SW480 (cell line): ENCODE measurements around the gene FBLL1.
"Not testable (repeated sequence)": the region's sequence is repeated elsewhere in the genome, so short reads cannot be mapped to it uniquely, and the experiment has no call there.

Experiments
- DNase-seq: peaks from one replicate; pipeline ENCODE4 v3.0.0-alpha.2; 2016; ENCODE audit warnings: low spot score

FBLL1 gene

GRCh38 chr5:168552146-168552545 lies 23.0 kb downstream of the FBLL1 start:
- no peak for DNase-seq

DNA sequence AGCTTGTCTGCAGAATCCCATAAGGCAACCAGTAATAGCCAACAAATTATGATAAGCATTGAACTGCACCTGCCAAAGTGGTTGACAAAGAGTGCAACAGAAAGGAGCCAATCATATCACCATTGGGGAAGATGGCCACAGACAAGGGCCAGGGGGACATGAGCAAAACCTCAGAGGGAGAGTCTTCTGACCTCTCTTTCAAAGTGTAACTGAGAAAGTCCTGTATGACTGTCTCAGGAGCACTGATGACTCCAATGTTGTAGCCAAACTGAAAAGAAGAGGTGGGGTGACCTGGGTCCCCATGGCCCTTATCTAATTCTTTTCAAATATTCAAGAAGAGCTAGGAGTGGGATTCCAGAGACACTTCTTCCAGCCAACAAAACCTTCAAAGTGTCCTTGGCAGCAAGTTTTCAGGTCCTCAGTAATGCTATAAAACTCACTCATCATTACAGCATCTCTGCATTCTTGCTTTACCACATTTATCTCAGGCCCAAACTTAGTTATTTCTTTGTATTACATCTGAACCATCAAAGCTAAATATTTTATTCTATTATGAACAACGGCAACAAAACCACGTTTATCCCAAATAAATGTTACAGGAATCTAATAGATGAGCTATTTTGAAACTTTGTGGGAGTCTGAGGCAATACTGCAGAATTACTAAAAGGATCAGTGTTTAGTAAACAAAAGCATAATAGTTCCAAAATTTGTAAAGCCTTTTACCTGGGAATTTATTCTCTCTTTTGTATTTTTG lies 24.4 kb downstream of the FBLL1 start:
- DNase-seq, result no peak

DNA sequence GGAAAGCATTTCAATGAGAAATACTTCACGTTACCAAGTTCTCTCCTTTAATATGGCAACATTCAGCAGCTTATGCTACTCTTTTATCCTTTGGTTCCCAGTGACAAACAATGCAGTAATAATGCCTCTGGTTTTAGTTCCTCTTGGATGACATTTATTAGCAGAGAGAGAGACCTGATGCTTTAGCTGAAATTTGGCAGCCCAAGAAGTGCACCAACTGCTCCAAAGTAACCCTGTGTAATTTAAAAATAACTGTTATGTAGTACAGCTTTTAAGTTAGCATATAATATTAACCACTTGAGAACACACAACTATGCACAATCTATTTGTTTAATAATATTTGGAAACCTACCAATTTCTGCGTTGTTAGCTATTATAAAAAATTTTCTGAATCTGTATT lies 28.3 kb downstream of the FBLL1 start:
- DNase-seq, result no peak

DNA sequence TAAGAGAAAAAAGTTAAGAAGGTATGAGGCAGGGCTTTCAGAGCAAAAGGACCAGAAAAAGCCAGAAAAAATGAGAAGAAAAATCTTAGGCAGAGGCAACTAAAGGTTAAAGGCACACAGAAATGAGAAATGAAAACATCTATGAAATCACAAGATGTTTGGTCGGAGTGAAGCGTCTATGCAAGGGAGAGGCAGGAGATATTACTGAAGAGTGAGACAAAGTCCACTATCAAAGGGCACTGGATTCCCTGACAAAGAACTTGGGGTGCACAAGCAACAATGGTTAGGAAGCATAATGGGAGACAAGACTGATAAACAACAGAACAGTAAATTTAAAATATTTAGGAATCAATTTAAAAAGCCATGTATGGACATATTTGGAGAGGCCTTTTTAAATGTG lies 33.2 kb downstream of the FBLL1 start:
- DNase-seq, result no peak

DNA sequence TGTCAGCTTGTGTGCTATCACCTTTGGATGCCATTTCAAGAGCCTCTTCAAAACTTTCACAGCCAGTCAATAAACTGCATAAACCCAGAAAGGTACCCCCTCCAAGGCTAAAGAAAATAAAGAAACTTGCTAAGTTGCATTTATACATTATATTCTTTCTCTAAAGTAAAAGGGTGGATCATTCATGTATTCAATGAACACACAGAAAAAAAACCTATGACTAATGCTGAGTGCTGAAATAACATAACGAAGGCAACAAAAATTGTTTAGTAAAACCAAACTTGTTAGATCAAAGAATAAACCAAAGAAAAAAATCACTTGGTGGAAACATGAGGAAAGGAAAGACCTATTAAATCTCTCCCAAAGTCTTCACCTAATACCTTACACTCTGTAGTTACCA lies 34.9 kb downstream of the FBLL1 start:
- DNase-seq, result no peak

GRCh38 chr5:168568738-168569137 lies 39.6 kb downstream of the FBLL1 start:
- DNase-seq, result no peak

DNA sequence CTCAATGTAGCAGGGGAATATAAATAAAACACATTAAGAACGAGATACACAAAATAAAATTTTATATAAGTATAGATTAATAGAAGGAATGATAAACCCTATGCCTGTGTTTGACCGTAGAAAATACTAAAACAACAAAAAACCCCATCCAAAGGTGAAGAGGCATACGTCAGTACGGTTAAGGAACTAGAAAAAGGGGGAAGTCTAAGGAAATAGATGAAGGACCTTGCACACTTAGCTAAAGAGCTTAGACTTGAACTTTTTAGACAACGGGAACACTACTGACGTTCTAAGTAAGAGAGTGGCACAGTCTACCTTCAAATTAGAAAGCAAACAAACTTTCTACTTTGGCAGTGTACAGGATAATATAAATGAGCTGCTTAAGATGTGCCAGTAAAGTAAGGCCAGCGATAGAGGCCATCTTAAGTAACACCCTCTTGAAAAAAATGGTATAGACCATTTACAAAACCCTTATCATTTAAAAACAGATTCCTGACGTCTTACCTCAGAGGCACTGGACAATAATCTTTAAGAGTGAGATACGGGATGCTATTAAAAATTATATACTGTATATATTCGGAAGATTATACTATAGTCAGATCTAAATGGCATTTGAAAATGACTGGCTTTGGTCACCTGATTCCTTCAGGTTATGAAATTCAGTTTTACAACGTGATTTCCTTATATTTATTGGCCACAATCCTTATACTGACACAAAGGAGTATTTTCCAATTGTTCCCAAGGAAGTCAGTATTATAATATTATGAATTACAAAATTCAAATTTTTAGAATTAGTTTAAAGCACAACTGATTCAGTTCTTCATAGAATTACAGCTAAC lies 41.6 kb downstream of the FBLL1 start:
- no peak for DNase-seq

- not testable (repeated sequence) for DNase-seq
Measured at GRCh38 chr5:168573663-168574062, 44.6 kb downstream of the FBLL1 start.

GRCh38 chr5:168574156-168574555 lies 45.1 kb downstream of the FBLL1 start:
- not testable (repeated sequence) for DNase-seq

DNA sequence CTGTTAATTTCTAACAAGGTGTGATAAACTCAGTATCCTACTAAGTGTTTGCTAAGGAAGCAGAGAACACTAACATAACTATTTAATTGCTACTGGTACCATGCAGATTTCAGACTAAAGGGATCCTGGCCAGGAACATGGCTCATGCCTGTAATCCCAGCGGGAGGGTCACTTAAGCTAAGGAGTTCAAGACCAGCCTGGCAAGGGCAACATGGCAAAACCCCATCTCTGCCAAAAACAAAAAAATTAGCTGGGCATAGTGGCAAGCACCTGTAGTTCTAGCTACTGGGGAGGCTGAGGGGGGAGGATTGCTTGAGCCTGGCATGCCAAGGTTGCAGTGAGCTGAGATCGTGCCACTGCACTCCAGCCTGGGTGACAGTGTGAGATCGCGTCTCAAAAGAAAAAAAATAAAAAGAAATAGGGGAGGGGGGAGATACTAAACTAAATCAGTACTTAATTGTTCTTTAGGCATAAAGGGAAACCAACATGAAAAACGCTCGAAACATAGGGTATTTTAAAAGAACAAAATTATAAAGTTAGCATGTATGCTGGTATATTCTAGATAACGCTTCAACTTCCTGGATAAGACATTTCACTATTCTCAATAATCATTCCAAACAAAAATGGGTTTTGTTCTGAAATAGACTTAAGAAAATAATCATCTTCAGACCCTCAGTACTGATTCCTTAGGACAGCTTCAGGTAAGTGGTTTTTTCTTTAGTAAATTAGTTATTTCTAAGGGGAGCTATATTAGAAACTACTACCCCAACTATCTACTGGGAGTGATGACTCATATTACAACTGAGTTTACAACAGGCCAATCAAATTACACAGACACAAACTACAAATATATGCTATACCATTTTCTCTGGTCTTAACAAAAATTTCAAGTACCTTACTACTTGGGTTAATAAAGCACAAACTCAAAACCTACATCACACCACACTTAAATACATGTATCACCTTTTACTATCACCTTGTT lies 46.6 kb downstream of the FBLL1 start:
- DNase-seq, result no peak

DNA sequence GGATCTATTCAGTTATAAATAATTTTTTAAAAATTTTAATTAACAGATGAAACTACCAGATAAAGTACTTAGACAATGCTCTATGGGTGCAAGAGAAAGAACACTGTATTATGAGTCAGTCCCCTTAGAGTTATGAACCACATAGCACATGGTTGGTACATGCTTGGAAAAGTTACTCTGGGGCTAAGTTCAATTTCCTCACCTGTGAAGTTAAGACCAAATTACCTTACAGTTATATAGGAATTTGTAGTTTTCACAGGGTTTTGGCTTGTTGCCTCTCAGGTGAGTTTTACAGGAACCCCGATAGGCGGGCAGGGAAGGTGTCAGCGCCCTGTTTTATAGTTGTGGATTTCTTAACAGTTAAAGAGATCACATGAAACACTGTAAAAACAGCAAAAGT lies 48.9 kb downstream of the FBLL1 start:
- DNase-seq, result peak; percentile 60

- peak; percentile 63 for DNase-seq
Measured at GRCh38 chr5:168578538-168579487, 49.7 kb downstream of the FBLL1 start, which contains the start of gene PANK3. Gene PANK3, minus strand, starts transcription at chr5:168579368. Its CDS starts 85 bp downstream, at chr5:168579283.

- peak; percentile 100 for DNase-seq
Measured at GRCh38 chr5:168579488-168580226, 50.6 kb downstream of the FBLL1 start.

- no peak for DNase-seq
Measured at GRCh38 chr5:168580227-168580508, 51.1 kb downstream of the FBLL1 start.
